ENCODE results near the gene GATD1.
"Not testable (repeated sequence)": the region's sequence is repeated elsewhere in the genome, so short reads cannot be mapped to it uniquely, and the experiment has no call there.

The GATD1 gene

DNA sequence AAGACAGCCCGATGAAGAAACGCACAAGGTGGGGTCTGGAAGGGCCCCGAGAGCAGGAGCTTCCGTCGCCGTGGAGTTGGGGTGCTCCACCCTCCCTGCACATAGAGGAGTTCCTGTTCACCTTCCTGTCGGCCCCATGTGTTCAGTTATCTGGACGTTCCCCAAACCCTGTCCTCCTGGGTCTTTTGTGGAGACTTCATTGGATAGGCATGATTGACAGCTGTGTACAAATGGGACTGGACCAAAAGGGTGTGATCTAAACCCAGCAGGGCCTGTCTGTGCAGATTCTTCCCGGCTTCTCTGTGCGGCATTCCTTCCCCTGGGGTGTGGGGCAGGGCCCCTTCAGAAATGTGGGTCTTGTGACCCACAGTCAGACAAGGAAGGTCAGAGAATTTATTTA is 39.4 kb downstream of the GATD1 start:
- H3K27me3 ChIP-seq (ENCODE audit: control insufficient read depth, insufficient read depth, low read length): peaks cover 18% of the 10 kb centered on the region
- not testable (repeated sequence) for H3K36me3 ChIP-seq (ENCODE audit: insufficient read depth, low read length); H3K4me2 ChIP-seq (ENCODE audit: low read length); H3K4me1 ChIP-seq (ENCODE audit: control insufficient read depth, insufficient read depth, low read length); H3K9me3 ChIP-seq (replicated peaks; ENCODE audit: low read length); H3K9ac ChIP-seq (ENCODE audit: low read depth, low read length); H3K4me3 ChIP-seq (ENCODE audit: low read length)

DNA sequence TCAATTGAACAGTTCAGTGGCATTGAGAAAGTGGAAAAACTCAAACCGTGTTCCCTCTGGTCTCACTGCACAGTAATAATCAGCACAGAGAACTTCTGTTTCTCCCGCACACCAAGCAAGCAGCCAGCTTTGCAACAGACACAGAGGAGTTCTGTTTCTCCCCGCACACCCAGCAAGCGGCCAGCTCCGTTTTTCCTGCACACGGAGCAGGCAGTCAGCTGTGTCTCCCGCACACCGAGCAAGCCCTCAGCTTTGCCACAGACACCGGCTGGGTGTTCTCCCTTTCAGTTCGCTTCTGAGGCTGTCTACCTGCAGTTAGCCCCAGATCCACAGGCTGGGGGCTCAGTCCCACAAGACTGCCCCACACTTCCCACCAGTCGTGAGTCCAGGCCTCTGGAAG is 39.9 kb downstream of the GATD1 start:
- Histone ChIP-seq H3K27me3 (ENCODE audit: control insufficient read depth, insufficient read depth, low read length) (peaks cover 18% of the 10 kb centered on the region), H3K9me3 (replicated peaks; ENCODE audit: low read length) (no peaks in the 10 kb centered on the region), H3K4me1 (ENCODE audit: control insufficient read depth, insufficient read depth, low read length) (no peaks in the 10 kb centered on the region), H3K36me3 (ENCODE audit: insufficient read depth, low read length) (no peaks in the 10 kb centered on the region), H3K4me3 (ENCODE audit: low read length) (no peak overlapping the region), H3K9ac (ENCODE audit: low read depth, low read length) (no peak overlapping the region), H3K4me2 (ENCODE audit: low read length) (no peak overlapping the region)

DNA sequence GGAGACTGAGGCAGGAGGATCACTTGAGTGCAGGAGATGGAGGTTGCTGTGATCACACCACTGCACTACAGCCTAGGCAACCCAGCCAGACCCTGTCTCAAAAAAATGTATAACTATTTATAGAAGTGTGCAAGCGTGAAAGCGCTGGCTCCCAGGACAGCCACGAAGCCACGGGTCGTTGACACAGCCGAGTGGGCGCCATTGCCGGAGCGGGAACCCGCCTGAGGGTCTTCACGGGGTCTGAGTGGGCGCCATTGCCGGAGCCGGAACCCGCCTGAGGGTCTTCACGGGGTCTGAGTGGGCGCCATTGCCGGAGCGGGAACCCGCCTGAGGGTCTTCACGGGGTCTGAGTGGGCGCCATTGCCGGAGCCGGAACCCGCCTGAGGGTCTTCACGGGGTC is 42.7 kb downstream of the GATD1 start:
- H3K4me1 ChIP-seq (ENCODE audit: control insufficient read depth, insufficient read depth, low read length); H3K9me3 ChIP-seq (replicated peaks; ENCODE audit: low read length); H3K36me3 ChIP-seq (ENCODE audit: insufficient read depth, low read length); H3K4me2 ChIP-seq (ENCODE audit: low read length); H3K9ac ChIP-seq (ENCODE audit: low read depth, low read length); H3K4me3 ChIP-seq (ENCODE audit: low read length): not testable (repeated sequence)
- H3K27me3 ChIP-seq (ENCODE audit: control insufficient read depth, insufficient read depth, low read length): peaks cover 18% of the 10 kb centered on the region

DNA sequence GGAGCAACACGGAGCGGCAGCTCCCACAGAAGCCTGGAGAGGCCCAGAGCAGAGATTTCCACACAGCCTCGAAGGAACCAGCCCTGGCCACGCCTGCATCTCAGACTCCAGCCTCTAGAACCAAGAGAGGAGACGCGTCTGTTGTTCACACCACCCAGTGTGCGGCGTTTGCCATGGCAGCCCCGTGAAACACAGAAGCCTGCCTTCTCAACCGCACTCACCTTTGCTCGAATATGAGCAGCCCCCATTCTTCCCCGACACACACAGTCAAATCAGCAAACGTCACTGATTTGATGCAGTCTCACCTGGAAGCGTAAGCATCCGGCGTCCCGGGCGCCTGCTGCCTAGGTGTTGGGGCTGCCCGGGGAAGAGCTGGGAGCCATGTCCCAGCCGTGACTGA is 44.2 kb downstream of the GATD1 start:
- H3K9me3 ChIP-seq (replicated peaks; ENCODE audit: low read length): no peaks in the 10 kb centered on the region
- H3K27me3 ChIP-seq (ENCODE audit: control insufficient read depth, insufficient read depth, low read length): peaks cover 18% of the 10 kb centered on the region
- no peak overlapping the region for H3K9ac ChIP-seq (ENCODE audit: low read depth, low read length)
- no peak overlapping the region for H3K4me3 ChIP-seq (ENCODE audit: low read length)
- H3K4me2 ChIP-seq (ENCODE audit: low read length): no peak overlapping the region
- H3K36me3 ChIP-seq (ENCODE audit: insufficient read depth, low read length): no peaks in the 10 kb centered on the region
- H3K4me1 ChIP-seq (ENCODE audit: control insufficient read depth, insufficient read depth, low read length): peaks cover 12% of the 10 kb centered on the region

DNA sequence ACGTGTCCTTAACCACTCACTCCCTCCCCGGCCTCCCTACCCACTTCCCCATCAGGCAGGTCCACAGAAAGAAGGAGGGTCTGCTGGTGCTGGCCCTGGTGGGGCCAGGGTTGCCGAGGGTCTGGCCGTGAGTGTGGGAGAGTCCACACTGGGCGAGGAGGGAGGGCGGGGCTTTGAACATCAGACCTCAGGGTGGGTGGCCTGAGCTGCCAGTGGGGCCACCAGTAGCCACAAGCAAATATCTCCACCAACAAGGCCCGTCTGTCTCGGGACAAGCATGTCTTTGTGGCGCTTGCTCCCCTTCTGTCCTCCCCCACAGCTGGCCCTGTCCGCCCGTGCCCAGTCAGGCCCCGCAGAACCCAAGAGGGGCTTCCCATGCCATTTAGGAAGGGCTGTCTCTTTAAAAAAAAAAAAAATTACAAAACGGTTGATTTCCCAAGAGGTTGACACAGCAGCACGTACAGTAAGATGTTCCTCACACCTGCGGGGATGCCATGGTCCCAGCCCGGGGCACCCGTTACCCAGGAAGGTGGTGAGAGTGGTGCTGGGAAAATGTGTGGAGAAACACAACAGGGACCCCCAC is 47.7 kb downstream of the GATD1 start:
- Histone ChIP-seq H3K9me3 (replicated peaks; ENCODE audit: low read length) (no peaks in the 10 kb centered on the region), H3K9ac (ENCODE audit: low read depth, low read length) (no peak overlapping the region)

DNA sequence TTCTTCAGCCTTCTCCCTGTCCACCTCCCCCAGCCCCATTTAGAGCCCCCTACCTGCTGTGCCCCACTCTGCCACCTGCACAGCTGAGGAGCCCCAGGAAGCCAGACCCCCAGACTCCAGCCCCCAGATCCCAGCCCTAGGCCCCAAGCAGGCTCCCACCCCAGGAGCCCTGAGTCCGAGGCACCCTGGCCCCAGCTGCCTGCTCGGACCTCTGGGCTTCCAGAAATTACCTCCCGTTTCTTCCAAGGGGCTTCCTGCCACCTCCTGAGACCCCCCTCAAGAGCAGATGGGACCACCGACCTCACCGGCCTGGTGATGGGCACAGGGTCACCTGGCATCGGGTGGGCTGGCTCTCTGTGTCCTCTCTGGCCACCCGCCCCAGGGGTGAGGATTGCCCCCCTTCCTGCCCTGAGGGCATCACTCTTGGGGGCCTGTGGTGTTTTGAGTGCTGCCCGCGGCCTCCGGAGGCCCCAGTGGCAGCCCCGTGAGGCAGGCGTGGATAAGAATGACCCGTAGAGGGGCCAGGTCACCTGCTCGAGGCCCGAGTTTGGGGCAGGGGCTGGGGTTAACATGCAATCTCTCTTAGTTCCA is 48.3 kb downstream of the GATD1 start:
- Histone ChIP-seq H3K4me1 (ENCODE audit: control insufficient read depth, insufficient read depth, low read length) (peaks cover 31% of the 10 kb centered on the region), H3K9ac (ENCODE audit: low read depth, low read length) (no peak overlapping the region), H3K9me3 (replicated peaks; ENCODE audit: low read length) (no peaks in the 10 kb centered on the region)

More for the DNA sequence above, 47.7 kb downstream of the GATD1 start:
- H3K27me3 ChIP-seq (ENCODE audit: control insufficient read depth, insufficient read depth, low read length): peaks cover 14% of the 10 kb centered on the region
- H3K4me1 ChIP-seq (ENCODE audit: control insufficient read depth, insufficient read depth, low read length): peaks cover 31% of the 10 kb centered on the region
- no peaks in the 10 kb centered on the region for H3K36me3 ChIP-seq (ENCODE audit: insufficient read depth, low read length)
- H3K4me3 ChIP-seq (ENCODE audit: low read length): no peak overlapping the region
- H3K4me2 ChIP-seq (ENCODE audit: low read length): no peak overlapping the region

DNA sequence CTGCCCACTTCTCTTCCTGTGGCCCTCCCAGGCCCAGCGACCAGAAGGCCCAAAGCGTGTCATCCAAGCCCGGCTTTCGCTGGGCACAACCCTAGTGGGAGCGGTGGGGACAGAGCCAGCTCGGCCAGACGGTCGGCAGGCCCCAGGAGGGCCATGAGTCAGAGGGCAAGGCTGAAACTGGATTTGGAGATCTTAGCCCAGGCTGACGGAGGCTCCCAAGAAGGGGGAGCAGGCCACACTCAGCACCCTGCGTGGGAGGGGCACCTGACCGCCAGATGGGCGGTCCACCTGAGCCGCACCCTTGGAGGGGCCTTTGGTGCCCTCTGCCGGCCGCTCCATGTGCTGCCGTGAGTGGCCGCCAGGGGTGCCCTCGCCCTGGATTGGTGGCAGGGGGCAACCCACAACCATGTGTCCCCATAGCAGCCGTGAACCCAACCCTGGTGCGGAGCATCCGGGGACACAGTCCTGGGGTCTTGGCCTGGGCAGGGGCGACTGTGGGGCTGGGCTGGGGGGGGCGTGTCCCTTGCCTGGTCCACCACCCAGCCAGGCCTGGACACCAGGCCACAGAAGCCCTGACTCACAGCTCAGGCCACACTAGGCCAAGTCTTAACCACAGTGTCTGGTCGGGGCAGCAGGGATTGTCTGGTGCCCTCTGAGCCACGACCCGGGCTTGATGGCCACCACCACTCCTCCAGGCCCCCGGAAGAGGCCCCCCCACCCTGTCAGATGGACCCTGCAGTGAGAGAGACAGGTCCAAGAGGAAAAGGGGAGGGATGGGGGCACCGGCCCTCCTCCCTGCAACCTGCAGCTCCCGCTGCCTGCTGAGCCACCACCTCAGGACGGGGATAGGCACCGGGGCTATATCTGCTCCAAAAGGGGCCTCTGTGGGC is 49.2 kb downstream of the GATD1 start:
- peak overlapping the region; percentile 40 for H3K4me2 ChIP-seq (ENCODE audit: low read length)
- no peak overlapping the region for H3K4me3 ChIP-seq (ENCODE audit: low read length)
- H3K36me3 ChIP-seq (ENCODE audit: insufficient read depth, low read length): no peaks in the 10 kb centered on the region
- H3K4me1 ChIP-seq (ENCODE audit: control insufficient read depth, insufficient read depth, low read length): peaks cover 31% of the 10 kb centered on the region
- peaks cover 7% of the 10 kb centered on the region for H3K27me3 ChIP-seq (ENCODE audit: control insufficient read depth, insufficient read depth, low read length)
- no peaks in the 10 kb centered on the region for H3K9me3 ChIP-seq (replicated peaks; ENCODE audit: low read length)
- peak overlapping the region; percentile 18 for H3K9ac ChIP-seq (ENCODE audit: low read depth, low read length)

More for the DNA sequence above, 48.3 kb downstream of the GATD1 start:
- Histone ChIP-seq H3K4me3 (ENCODE audit: low read length) (no peak overlapping the region), H3K36me3 (ENCODE audit: insufficient read depth, low read length) (no peaks in the 10 kb centered on the region), H3K4me2 (ENCODE audit: low read length) (no peak overlapping the region), H3K27me3 (ENCODE audit: control insufficient read depth, insufficient read depth, low read length) (peaks cover 14% of the 10 kb centered on the region)

DNA sequence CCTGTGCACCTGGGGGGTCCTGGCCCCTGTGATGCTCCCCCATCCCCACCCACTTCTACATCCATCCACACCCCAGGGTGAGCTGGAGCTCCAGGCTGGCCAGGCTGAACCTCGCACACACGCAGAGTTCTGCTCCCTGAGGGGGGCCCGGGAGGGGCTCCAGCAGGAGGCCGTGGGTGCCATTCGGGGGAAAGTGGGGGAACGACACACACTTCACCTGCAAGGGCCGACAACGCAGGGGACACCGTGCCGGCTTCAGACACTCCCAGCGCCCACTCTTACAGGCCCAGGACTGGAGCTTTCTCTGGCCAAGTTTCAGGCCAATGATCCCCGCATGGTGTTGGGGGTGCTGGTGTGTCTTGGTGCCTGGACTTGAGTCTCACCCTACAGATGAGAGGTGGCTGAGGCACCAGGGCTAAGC is 50.0 kb downstream of the GATD1 start:
- Histone ChIP-seq H3K27me3 (ENCODE audit: control insufficient read depth, insufficient read depth, low read length) (peaks cover 6% of the 10 kb centered on the region), H3K36me3 (ENCODE audit: insufficient read depth, low read length) (no peaks in the 10 kb centered on the region), H3K4me1 (ENCODE audit: control insufficient read depth, insufficient read depth, low read length) (peaks cover 31% of the 10 kb centered on the region), H3K4me2 (ENCODE audit: low read length) (peak overlapping the region; percentile 40), H3K4me3 (ENCODE audit: low read length) (no peak overlapping the region), H3K9ac (ENCODE audit: low read depth, low read length) (no peak overlapping the region), H3K9me3 (replicated peaks; ENCODE audit: low read length) (no peaks in the 10 kb centered on the region)

DNA sequence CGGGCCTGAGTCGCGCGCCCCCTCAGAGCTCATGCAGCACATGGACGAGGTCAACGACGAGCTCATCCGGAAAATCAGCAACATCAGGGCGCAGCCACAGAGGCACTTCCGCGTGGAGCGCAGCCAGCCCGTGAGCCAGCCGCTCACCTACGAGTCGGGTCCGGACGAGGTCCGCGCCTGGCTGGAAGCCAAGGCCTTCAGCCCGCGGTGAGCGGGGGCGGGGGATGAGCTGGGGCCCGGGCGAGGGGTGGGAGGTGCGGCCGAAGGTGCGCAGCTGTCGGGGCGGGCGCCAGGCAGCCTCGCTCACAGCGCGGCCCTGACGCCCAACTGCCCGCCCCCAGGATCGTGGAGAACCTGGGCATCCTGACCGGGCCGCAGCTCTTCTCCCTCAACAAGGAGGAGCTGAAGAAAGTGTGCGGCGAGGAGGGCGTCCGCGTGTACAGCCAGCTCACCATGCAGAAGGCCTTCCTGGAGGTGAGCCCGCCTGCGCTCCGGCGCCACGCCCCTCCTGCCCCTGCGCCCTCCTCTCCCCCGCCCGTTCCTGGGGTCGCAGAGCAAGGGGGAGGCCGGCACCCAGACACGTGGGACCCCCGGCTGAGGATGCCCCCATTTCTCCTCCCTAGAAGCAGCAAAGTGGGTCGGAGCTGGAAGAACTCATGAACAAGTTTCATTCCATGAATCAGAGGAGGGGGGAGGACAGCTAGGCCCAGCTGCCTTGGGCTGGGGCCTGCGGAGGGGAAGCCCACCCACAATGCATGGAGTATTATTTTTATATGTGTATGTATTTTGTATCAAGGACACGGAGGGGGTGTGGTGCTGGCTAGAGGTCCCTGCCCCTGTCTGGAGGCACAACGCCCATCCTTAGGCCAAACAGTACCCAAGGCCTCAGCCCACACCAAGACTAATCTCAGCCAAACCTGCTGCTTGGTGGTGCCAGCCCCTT is 50.7 kb downstream of the GATD1 start:
- Histone ChIP-seq H3K36me3 (ENCODE audit: insufficient read depth, low read length) (no peaks in the 10 kb centered on the region), H3K9me3 (replicated peaks; ENCODE audit: low read length) (no peaks in the 10 kb centered on the region), H3K4me3 (ENCODE audit: low read length) (no peak overlapping the region), H3K9ac (ENCODE audit: low read depth, low read length) (no peak overlapping the region), H3K4me2 (ENCODE audit: low read length) (peak overlapping the region; percentile 58), H3K27me3 (ENCODE audit: control insufficient read depth, insufficient read depth, low read length) (peaks cover 12% of the 10 kb centered on the region), H3K4me1 (ENCODE audit: control insufficient read depth, insufficient read depth, low read length) (peaks cover 31% of the 10 kb centered on the region)

DNA sequence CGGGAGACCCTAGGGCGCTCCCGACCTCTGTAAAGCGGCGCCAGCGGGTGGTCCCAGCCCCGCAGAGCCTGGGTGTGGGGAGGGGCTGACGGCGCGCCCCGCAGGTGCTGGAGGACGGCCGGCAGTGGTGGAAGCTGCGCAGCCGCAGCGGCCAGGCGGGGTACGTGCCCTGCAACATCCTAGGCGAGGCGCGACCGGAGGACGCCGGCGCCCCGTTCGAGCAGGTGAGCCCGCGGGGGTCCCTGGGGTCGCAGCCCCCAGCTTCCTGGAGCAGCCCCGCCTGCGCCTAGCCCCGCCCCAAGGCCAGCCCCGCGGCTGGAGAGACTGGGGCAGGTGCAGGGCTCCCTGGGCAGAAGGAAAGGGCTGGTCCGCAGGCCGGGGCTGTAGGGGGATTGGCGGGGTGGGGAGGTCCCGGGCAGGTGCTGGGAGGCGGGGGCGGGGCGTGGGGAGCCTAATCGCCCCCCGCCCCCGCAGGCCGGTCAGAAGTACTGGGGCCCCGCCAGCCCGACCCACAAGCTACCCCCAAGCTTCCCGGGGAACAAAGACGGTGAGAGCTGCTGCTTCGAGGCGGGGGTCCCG is 51.6 kb downstream of the GATD1 start:
- H3K4me2 ChIP-seq (ENCODE audit: low read length): no peak overlapping the region
- no peaks in the 10 kb centered on the region for H3K9me3 ChIP-seq (replicated peaks; ENCODE audit: low read length)
- peaks cover 19% of the 10 kb centered on the region for H3K27me3 ChIP-seq (ENCODE audit: control insufficient read depth, insufficient read depth, low read length)
- H3K9ac ChIP-seq (ENCODE audit: low read depth, low read length): no peak overlapping the region
- no peak overlapping the region for H3K4me3 ChIP-seq (ENCODE audit: low read length)
- H3K36me3 ChIP-seq (ENCODE audit: insufficient read depth, low read length): no peaks in the 10 kb centered on the region
- H3K4me1 ChIP-seq (ENCODE audit: control insufficient read depth, insufficient read depth, low read length): peaks cover 35% of the 10 kb centered on the region
